ENCODE data around the gene CAPN9.

CAPN9 gene

DNA sequence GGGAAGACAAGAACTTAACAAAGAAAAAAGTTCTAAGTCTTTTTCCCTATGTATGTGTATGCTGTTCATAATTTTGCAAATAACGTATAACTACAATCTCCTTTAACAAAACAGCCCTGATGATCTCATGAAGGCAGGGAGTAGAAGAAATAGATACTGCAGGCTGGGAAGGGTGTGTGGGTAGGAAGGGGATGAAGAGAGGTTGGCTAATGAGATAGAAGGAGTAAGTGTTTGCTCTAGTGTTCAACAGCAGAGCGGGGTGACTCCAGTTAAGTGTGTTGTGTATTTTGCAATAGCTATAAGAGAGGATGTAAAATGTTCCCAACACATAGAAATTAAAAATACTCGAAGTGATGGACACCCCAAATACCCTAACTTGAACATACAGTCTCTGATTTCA lies 101.0 kb downstream of the CAPN9 start:
- FAIRE-seq = no peak
- no peak for DNase-seq (ENCODE audit: low spot score)

DNA sequence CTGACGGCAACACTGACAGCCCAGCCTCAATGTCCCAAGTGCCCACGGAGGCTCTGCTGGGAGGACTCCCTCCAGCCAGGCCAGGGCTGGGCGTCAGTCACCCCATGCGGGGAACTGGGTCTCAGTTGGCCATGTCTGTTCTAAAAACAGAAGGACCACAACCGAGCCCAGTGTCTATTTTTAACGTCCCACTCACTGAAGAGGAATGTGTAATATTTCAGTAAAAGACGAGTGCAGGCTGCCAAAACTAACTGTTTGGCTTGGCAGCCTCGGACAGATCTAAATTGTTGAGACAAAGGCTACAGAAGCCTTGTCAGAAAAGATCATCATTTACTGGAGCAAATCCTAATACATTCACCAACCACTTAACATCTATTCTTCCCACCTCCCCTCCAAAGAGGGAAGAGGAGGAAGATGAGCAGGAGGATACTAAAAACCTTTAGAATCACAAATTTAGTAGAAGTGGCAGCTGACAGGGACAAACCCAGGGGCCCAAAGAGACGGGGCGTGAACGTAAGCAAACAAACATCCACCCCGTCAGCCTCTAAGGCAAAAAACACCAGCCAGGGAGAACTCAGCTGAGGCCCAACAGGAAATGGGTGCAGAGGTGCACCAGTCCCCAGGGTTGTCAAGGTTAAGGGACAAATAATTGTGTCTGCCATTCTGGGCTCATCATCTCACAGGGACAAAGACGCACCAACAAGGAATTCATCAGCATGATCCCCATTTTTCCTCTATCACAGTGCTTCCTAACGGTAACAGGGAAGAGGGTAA lies 102.5 kb downstream of the CAPN9 start:
- DNase-seq (ENCODE audit: low spot score) = peak; percentile 57
- FAIRE-seq = no peak

DNA sequence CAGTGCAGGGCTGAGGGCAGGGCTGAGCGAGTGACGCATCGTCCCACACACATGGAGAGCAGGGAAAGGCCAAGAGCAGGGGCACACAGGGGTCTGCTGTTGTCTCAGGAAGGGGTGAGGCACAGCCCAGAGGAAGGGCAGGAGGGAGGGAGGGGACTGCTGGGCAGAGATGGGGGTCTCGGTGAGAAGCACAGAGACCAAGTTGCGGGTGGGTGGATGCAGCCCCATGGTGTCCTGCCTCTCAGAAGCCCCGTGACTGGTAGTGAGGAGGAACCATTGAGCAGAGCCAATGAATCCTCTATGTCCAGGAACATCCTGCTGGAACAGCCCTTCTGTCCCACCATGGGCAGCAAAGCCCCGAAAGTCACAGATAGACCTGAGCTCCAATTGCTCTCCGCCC lies 103.4 kb downstream of the CAPN9 start:
- FAIRE-seq = no peak

DNA sequence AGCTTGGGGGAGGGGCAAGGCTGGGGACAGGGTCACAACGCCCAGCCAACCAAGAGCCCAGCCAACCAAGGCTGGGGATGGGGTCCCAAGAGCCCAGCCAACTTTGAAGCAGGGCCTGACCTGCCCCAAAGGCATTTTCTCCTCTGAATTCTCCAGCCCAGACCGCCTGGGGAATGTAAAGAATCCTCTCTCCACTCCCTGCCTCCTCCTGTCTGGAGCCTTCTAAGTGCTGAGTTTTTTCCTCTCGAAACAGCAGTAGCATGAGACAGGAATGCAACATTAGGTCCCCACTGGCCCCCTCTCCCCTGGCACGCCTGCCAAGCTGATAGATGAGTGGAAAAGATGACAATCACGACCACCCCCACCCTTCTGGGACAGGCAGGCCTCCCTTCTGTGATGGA lies 104.1 kb downstream of the CAPN9 start:
- FAIRE-seq (no peak), DNase-seq (ENCODE audit: low spot score) (peak; percentile 63)

More for the DNA sequence above, 103.4 kb downstream of the CAPN9 start:
- no peak for DNase-seq (ENCODE audit: low spot score)

Measured in urothelium cell line (cell line).